RCC 7860 (cell line): Measurements from ENCODE around the gene CFAP74.
A peak's percentile ranks its signal among the peaks of the same experiment; 100 is the strongest.
"Not testable (repeated sequence)": the region's sequence is repeated elsewhere in the genome, so short reads cannot be mapped to it uniquely, and the experiment has no call there.

Source experiments
- DNase-seq: peaks from one replicate; pipeline ENCODE4 v3.0.0-alpha.2; 2015; ENCODE audit warnings: low spot score
- FAIRE-seq: peaks from 2 replicates; lab custom pipeline; 2012; peaks lifted over from hg19 to GRCh38; lab: Jason Lieb, UNC

Gene CFAP74

GRCh38 chr1:1954831-1955441 lies 48.6 kb downstream of the CFAP74 start:
- FAIRE-seq = no peak
- no peak for DNase-seq

DNA sequence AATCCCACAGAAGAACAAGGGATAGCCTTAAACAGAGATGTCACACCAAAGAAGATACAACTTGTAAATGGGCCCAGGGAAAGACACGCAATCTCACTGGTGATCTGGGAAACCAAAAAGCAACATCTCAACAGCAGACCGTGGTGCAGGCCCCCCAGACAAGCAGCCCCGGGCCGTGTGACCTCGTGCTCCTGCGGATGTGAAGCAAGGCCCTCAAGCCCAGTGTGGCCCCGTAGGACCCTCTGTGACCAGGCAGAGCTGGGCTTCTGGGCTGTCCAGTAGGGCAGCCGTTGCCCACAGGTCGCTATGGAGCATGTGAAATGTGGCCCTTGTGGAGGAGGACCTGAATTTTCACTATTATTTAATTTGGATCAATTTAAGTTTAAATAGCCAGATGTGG lies 49.6 kb downstream of the CFAP74 start:
- FAIRE-seq = no peak
- no peak for DNase-seq

- FAIRE-seq = no peak
- DNase-seq = no peak
These were observed 52.6 kb downstream of the CFAP74 start for GRCh38 chr1:1950940-1951339.

DNA sequence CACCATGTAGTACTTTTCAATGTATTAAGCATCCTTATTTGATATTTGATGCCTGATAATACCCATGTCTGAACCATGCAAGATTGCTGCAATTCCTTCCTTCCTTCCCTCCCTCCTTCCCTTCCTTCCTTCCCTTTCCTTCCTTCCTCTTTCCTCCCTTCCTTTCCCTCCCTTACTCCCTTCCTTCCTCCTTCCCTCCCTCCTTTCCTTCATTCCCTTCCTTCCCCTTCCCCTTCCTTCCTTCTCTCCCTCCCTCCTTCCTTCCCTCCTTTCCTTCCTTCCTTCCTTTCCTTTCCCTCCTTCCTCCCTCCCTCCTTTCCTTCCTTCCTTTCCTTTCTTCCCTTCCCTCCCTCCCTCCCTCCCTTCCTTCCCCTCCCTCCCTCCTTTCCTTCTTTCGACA lies 54.8 kb downstream of the CFAP74 start:
- DNase-seq = no peak
- FAIRE-seq = no peak

- FAIRE-seq = no peak
These were observed 56.1 kb downstream of the CFAP74 start for GRCh38 chr1:1947493-1947892.

DNA sequence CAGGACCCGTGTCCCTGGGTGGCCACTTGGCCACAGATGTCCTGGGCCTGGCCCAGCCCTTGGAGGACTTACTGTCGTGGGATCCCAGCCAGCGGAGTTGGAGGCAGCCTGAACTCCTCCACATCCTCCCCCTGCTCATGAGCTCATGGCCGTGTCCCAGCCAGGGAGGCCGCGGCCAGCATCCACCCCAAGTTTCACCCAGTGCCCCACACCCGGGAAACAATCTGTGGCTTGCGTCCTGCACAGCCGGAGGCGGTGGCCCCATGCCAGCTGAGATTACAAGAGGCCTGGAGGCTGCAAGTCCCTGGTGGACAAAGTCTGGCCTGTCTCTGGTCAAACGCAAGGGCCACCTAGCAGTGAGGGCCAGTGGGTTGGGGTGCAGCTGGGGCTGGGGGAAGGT lies 57.0 kb downstream of the CFAP74 start:
- no peak for FAIRE-seq
- DNase-seq = no peak

More at GRCh38 chr1:1947493-1947892, 56.1 kb downstream of the CFAP74 start:
- no peak for DNase-seq

DNA sequence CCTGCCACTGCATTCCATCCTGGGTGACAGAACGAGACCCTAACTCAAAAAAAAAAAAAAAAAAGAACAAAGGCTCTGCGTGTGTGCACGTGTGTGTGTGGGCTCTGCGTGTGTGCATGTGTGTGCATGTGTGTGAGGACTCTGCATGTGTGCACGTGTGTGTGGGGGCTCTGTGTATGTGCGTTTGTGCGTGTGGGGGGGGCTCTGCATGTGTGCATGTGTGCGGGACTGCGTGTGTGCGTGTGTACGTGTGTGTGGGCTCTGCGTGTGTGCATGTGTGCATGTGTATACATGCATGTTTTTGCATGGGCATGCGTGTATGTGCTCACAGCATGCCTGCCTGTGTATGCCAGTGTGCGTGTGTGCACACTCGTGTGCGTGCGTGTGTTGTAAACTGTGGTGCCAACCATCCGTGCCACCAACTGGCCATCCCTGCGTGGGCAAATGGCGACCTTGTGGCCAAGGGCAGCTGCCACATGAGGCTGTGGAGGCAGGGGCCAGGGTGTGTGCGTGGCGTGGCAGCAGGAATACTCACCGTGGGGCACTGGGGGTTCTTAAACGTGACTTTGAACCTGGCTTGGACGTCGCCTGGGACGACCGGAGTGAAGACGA lies 57.7 kb downstream of the CFAP74 start:
- no peak for DNase-seq
- FAIRE-seq = no peak

GRCh38 chr1:1943834-1944570 lies 59.6 kb downstream of the CFAP74 start:
- FAIRE-seq (no peak), DNase-seq (peak; percentile 5)

DNA sequence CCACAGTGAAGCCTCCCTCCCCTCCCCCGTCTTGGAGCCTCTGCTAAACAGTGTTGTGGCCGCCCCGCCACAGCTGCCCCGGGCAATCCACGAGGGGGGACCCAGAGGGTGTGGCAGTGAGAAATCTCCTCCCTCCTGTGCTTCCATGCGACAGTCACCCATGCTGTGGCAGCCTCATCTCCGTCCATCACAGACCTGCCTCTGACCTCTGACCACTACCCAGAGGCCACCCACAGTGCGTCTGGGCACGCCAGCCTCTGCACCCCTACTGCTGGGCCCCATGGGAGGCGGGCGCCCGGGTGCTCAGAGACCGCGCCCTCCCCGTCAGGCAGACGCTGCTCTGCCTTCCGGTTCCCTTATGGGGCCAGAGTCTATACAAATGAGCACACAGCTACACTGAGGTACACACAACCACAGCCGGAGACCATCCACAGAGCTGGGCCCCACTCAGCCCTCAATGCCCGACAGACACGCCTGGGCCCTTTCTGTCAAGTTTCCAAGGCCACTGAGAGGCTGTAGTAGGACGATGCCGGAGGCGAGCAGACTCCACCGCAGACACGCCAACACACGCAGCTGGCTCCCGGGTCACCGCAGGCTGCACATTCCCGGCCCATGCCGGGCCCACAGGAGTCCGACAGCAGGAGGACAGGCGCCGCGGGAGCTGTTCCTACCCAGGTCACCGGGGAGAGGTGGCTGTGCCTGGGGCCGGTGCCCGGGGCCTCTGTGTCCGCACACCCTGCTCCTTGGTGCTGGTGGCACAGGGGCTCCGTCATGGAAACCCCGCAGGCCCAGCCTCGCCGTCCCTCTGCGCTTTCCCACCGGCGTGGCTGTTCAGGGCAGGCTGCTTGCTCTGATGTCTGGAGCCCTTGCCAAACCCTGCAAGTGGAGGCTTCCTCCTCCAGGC lies 60.6 kb downstream of the CFAP74 start:
- FAIRE-seq = no peak

DNA sequence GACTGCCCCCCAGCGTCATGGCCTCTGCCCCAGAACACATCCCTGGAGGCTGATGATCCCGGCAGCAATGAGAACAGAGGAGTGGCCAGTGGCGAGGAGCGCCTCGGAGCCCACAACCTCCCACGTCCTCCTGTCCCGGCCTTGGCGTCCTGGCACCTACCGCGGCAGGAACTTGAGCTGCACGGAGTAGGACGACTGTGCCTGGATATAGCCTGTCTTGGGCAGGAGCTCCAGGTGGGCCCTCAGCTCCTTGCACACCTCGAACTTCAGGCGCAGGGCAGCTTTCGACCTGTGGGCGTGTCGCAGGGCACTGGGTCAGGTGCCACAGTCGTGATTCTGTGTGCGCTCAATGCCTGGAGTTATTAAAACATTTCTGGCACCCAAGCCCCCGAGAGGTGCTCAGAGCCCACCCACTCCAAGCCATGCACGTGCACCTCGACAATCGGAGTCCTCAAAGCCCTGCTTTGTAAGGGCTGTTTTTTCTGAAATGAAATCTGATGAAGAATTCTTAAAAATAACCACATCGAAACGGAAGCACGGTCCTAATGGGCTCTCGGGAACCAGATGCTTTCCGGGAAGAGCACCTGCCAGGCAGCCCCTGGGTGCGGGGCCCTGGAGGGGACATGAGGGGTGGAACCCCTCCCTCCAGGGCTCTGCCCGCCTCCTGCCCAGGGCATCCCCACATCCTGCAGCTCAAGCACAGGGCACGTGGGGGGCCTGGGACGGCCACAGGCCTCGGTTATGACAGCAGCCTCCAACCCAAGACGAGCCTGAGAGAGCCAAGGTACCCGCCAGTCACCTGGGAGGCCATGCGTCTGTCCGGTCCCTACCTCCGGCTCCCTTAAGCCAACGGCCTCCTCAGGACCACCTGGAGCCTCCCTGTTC lies 61.5 kb downstream of the CFAP74 start:
- FAIRE-seq = no peak
- DNase-seq = no peak

More for the DNA sequence above, 60.6 kb downstream of the CFAP74 start:
- DNase-seq = no peak

- DNase-seq (no peak), FAIRE-seq (no peak)
These were observed 62.3 kb downstream of the CFAP74 start for GRCh38 chr1:1941211-1941841.

- DNase-seq = no peak
- FAIRE-seq = no peak
These were observed 63.5 kb downstream of the CFAP74 start for GRCh38 chr1:1940123-1940425.

GRCh38 chr1:1939296-1940122 lies 64.1 kb downstream of the CFAP74 start:
- no peak for FAIRE-seq

GRCh38 chr1:1938613-1939295 lies 64.8 kb downstream of the CFAP74 start:
- FAIRE-seq = no peak
- no peak for DNase-seq

More at GRCh38 chr1:1939296-1940122, 64.1 kb downstream of the CFAP74 start:
- no peak for DNase-seq

- FAIRE-seq = no peak
- DNase-seq = no peak
These were observed 65.4 kb downstream of the CFAP74 start for GRCh38 chr1:1938276-1938573.

- no peak for DNase-seq
- FAIRE-seq = no peak
These were observed 65.9 kb downstream of the CFAP74 start for GRCh38 chr1:1937549-1938275.

DNA sequence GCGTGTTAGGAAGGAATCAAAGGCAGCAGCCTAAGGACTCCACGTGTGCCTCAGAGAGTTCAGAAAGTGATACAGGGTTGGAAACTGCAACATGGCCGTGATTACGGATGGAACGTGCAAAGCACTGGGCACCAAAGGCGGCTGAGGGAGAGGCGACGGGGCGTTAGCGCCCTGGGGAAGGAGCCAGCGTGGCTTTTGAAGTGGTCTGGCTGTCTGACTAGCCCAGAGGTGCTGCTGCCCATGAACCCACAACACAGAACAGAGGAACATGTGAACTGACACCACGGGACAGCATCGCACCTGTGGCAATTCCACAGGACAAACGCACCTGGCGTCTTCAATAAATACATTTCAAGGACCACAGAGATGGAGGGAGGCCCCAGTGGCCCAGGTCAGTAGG lies 66.5 kb downstream of the CFAP74 start:
- FAIRE-seq (no peak), DNase-seq (no peak)

DNA sequence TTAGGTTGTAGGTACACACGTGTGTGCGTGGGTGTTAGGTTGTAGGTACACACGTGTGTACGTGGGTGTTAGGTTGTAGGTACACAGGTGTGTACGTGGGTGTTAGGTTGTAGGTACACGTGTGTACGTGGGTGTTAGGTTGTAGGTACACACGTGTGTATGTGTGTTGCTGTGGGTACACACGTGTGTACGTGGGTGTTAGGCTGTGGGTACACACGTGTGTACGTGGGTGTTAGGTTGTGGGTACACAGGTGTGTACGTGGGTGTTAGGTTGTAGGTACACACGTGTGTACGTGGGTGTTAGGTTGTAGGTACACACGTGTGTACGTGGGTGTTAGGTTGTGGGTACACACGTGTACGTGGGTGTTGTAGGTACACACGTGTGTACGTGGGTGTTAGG lies 68.7 kb downstream of the CFAP74 start:
- FAIRE-seq, DNase-seq: not testable (repeated sequence)
